DND-41 (cell line): ENCODE data around the gene SLC45A1.

Source experiments
- ATAC-seq: fragments of 200-7000 bp; cut with Tn5 transposase; 3 replicates; pipeline ENCODE4 v1.9.1; 2021; ENCODE audit warnings: low read depth; ENCODE audit not compliant: insufficient read depth
- DNase-seq: peaks from one replicate; pipeline ENCODE4 v3.0.0-alpha.2; 2020
- H2AFZ ChIP-seq: 2 replicates; pipeline ENCODE4 v1.6.0; 2012; ENCODE audit warnings: low read depth, low read length
- H3K27ac ChIP-seq: 2 replicates; pipeline ENCODE4 v1.5.1; 2012; ENCODE audit warnings: low read length, inconsistent platforms
- H3K27me3 ChIP-seq: fragments of 200-600 bp; sonication (generic); 2 replicates; pipeline ENCODE4 v1.6.0; 2012; ENCODE audit warnings: low read length, mild to moderate bottlenecking, inconsistent platforms; ENCODE audit not compliant: insufficient read depth, poor library complexity
- H3K36me3 ChIP-seq: 2 replicates; pipeline ENCODE4 v1.5.1; 2012; ENCODE audit warnings: low read length, inconsistent platforms; ENCODE audit not compliant: insufficient read depth
- H3K4me1 ChIP-seq: 2 replicates; pipeline ENCODE4 v1.5.1; 2012; ENCODE audit warnings: mild to moderate bottlenecking, low read length; ENCODE audit not compliant: insufficient read depth
- H3K4me2 ChIP-seq: 2 replicates; pipeline ENCODE4 v1.6.0; 2012; ENCODE audit warnings: mild to moderate bottlenecking, moderate library complexity, low read length, inconsistent platforms; ENCODE audit not compliant: insufficient read depth
- H3K4me3 ChIP-seq, 2 experiments: fragments of 200-600 bp in 1 of 2; shearing (Covaris generic) in 1 of 2; 2 replicates each; pipeline ENCODE4 v1.5.1; 2012 to 2016; ENCODE audit warnings: inconsistent platforms in 2 of 2, low read length in 2 of 2, mild to moderate bottlenecking in 2 of 2, low read depth in 1 of 2, moderate library complexity in 1 of 2
- H3K79me2 ChIP-seq: 2 replicates; pipeline ENCODE4 v1.6.0; 2012; ENCODE audit warnings: low read length, inconsistent platforms; ENCODE audit not compliant: insufficient read depth
- H3K9ac ChIP-seq: 2 replicates; pipeline ENCODE4 v1.6.0; 2012; ENCODE audit warnings: low read depth, mild to moderate bottlenecking, inconsistent platforms, low read length, moderate library complexity
- H3K9me3 ChIP-seq: 2 replicates; pipeline ENCODE4 v1.5.1; 2012; ENCODE audit warnings: low read length, moderate library complexity, mild to moderate bottlenecking, inconsistent platforms; ENCODE audit not compliant: insufficient read depth, severe bottlenecking
- H4K20me1 ChIP-seq: 2 replicates; pipeline ENCODE4 v1.6.0; 2012; ENCODE audit warnings: low read length; ENCODE audit not compliant: insufficient read depth
- CTCF ChIP-seq: IDR thresholded peaks from 2 replicates; pipeline ENCODE4 v1.5.1; 2012; ENCODE audit warnings: borderline replicate concordance, low read length, moderate library complexity, mild to moderate bottlenecking; ENCODE audit not compliant: poor library complexity, severe bottlenecking; ENCODE audit errors: extremely low read depth
- EZH2 ChIP-seq: IDR thresholded peaks from 3 replicates; pipeline ENCODE4 v1.6.1; 2012; ENCODE audit warnings: borderline replicate concordance, low read depth, mild to moderate bottlenecking, moderate library complexity, low read length, inconsistent platforms; ENCODE audit not compliant: severe bottlenecking

Gene SLC45A1

GRCh38 chr1:8344893-8345507, 27.1 kb downstream of the SLC45A1 start:
- no peak overlapping the region for H2AFZ ChIP-seq
- no peaks in the 10 kb centered on the region for H3K9me3 ChIP-seq
- peaks cover 2% of the 10 kb centered on the region; the same call in 1 of the 2 replicates for H3K4me1 ChIP-seq
- H3K4me2 ChIP-seq, result no peak overlapping the region
- no peaks in the 10 kb centered on the region for H3K79me2 ChIP-seq
- no peak overlapping the region for H3K27ac ChIP-seq
- TF ChIP-seq CTCF (no peak), EZH2 (no peak)
- H3K9ac ChIP-seq, result no peak overlapping the region
- no peaks in the 10 kb centered on the region for H3K36me3 ChIP-seq
- DNase-seq (no peak), ATAC-seq (no peak)
- no peak overlapping the region for H3K4me3 ChIP-seq
- peaks cover 11% of the 10 kb centered on the region; the same call in 1 of the 2 replicates for H4K20me1 ChIP-seq
- H3K27me3 ChIP-seq, result no peaks in the 10 kb centered on the region

DNA sequence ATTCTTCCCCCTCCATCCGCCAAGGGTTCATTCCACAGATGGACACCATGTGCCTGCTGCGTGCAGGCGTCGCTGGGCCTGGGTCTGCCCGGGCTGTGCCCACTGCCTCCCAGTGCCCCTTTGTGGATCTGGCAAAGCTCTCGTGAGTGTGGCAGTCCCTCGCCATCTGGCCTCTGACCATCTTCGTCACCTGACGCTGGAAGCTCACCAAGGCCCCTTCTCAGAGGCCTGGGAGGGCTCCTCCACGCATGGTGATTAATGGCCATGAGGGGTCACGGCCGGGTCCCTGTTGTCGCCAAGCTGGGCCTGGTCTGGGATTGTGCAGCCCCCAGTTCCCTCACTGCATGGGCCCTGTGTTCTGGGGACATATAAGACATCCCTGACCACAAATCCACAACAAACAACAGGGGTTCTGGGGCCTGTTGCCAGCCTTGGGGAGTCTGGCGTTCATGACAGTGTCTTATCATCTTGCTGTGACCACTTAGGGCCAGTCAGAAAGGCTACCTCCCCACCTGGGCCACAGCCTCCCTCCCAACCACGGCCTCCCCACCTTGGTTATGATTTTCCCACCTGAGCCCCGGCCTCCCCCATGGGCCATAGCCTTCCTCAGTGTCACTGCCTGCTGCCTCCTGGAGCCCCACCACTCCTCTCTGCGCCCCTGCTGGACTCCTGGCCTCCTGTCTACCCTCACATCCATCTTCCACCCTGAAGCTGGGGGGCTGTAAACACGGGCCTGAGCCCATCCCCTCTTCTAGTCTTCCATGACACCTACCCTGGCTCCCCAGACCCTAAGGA, 27.9 kb downstream of the SLC45A1 start:
- DNase-seq (no peak), ATAC-seq (no peak)
- no peak overlapping the region for H3K4me2 ChIP-seq
- H3K27me3 ChIP-seq, result no peaks in the 10 kb centered on the region
- no peaks in the 10 kb centered on the region for H3K9me3 ChIP-seq
- no peak overlapping the region for H2AFZ ChIP-seq
- no peaks in the 10 kb centered on the region for H3K36me3 ChIP-seq
- no peak overlapping the region for H3K4me3 ChIP-seq
- H3K4me1 ChIP-seq, result peaks cover 2% of the 10 kb centered on the region; the same call in 1 of the 2 replicates
- H3K27ac ChIP-seq, result no peak overlapping the region
- H3K79me2 ChIP-seq, result no peaks in the 10 kb centered on the region
- peaks cover 11% of the 10 kb centered on the region; the same call in 1 of the 2 replicates for H4K20me1 ChIP-seq
- TF ChIP-seq CTCF (no peak), EZH2 (no peak)
- no peak overlapping the region for H3K9ac ChIP-seq

GRCh38 chr1:8347635-8348034, 29.7 kb downstream of the SLC45A1 start:
- Histone ChIP-seq H3K79me2 (no peaks in the 10 kb centered on the region), H3K4me2 (no peak overlapping the region), H3K27me3 (no peaks in the 10 kb centered on the region), H3K36me3 (no peaks in the 10 kb centered on the region), H3K4me3 (no peak overlapping the region), H2AFZ (no peak overlapping the region), H3K9ac (no peak overlapping the region), H3K27ac (no peak overlapping the region), H3K4me1 (peaks cover 2% of the 10 kb centered on the region; the same call in 1 of the 2 replicates), H4K20me1 (peaks cover 16% of the 10 kb centered on the region), H3K9me3 (no peaks in the 10 kb centered on the region)
- no peak for TF ChIP-seq CTCF
- no peak for TF ChIP-seq EZH2
- DNase-seq, result no peak
- no peak for ATAC-seq
